Measurements from ENCODE around the gene DTNBP1.

DTNBP1 gene

GRCh38 chr6:15496345-15497131 is 166.3 kb downstream of the DTNBP1 start:
- DNase-seq = no peak

GRCh38 chr6:15495375-15495901 is 167.4 kb downstream of the DTNBP1 start:
- no peak for DNase-seq

- no peak for DNase-seq
These were observed 169.2 kb downstream of the DTNBP1 start for GRCh38 chr6:15493437-15494168.

- no peak for DNase-seq
These were observed 170.9 kb downstream of the DTNBP1 start for GRCh38 chr6:15491986-15492269.

GRCh38 chr6:15491255-15491985 is 171.4 kb downstream of the DTNBP1 start:
- DNase-seq = peak; percentile 34 to 65

- no peak for DNase-seq
These were observed 172.4 kb downstream of the DTNBP1 start for GRCh38 chr6:15490242-15491100.

- no peak for DNase-seq
These were observed 173.4 kb downstream of the DTNBP1 start for GRCh38 chr6:15489261-15489962.

GRCh38 chr6:15487262-15487661 is 175.6 kb downstream of the DTNBP1 start:
- DNase-seq = no peak

GRCh38 chr6:15485936-15486335 is 176.9 kb downstream of the DTNBP1 start:
- DNase-seq = no peak

- DNase-seq = no peak
These were observed 178.0 kb downstream of the DTNBP1 start for GRCh38 chr6:15484821-15485220.

GRCh38 chr6:15484140-15484539 is 178.7 kb downstream of the DTNBP1 start:
- no peak for DNase-seq

GRCh38 chr6:15483060-15483459 is 179.8 kb downstream of the DTNBP1 start:
- DNase-seq = no peak

- no peak for DNase-seq
These were observed 181.2 kb downstream of the DTNBP1 start for GRCh38 chr6:15481390-15482291.

GRCh38 chr6:15480525-15480924 is 182.3 kb downstream of the DTNBP1 start:
- DNase-seq = no peak

- DNase-seq = no peak
These were observed 183.1 kb downstream of the DTNBP1 start for GRCh38 chr6:15479761-15480160.

GRCh38 chr6:15477746-15478145 is 185.1 kb downstream of the DTNBP1 start:
- no peak for DNase-seq

GRCh38 chr6:15476631-15477380 is 186.0 kb downstream of the DTNBP1 start:
- DNase-seq = no peak

- no peak for DNase-seq
These were observed 187.0 kb downstream of the DTNBP1 start for GRCh38 chr6:15475872-15476271.

- DNase-seq = no peak
These were observed 187.6 kb downstream of the DTNBP1 start for GRCh38 chr6:15475261-15475660.

GRCh38 chr6:15474196-15474595 is 188.6 kb downstream of the DTNBP1 start:
- no peak for DNase-seq

Data from AML-193 (cell line).